ENCODE results near the gene POLR2E. TPM values are rescaled to one million over a fixed set of nuclear protein-coding genes. Genes with fewer than 3 reads are reported as not detected.

POLR2E gene
- total RNA-seq, 1 experiment from 2014 or later: 261 TPM

GRCh38 chr19:1084024-1084868 is 10.9 kb downstream of the POLR2E start:
- no peaks in the 10 kb centered on the region for H3K79me2 ChIP-seq (ENCODE audit: insufficient read depth, low read length)
- H2BK5ac ChIP-seq (ENCODE audit: insufficient read length, low read length): no peak overlapping the region
- Mint-ChIP-seq H3K27me3 (ENCODE audit: low read depth) (peaks cover 1% of the 10 kb centered on the region), H3K4me1 (peaks cover 3 to 9% of the 10 kb centered on the region in 2 experiments; a peak in 2 of 4 replicates), H3K36me3 (ENCODE audit: insufficient read depth in 1 of 3, low read depth in 3 of 3) (peaks cover 14 to 46% (median 43%) of the 10 kb centered on the region in 3 experiments; a peak in 6 of 7 replicates), H3K9me3 (no peaks in the 10 kb centered on the region), H3K27ac (no peak overlapping the region), H3K4me3 (peak overlapping the region in 1 of 2 experiments; percentile 73; a peak in 2 of 5 replicates)
- H3K23ac ChIP-seq (ENCODE audit: insufficient read length, low read depth, low read length): no peak overlapping the region
- H2BK12ac ChIP-seq (ENCODE audit: insufficient read length, low read depth, low read length): no peak overlapping the region
- DNase-seq: no peak
- H3K4me2 ChIP-seq (ENCODE audit: insufficient read depth, insufficient read length, low read length): no peak overlapping the region
- H2AK5ac ChIP-seq (ENCODE audit: insufficient read length, low read length): no peak overlapping the region
- no peak overlapping the region for H2BK15ac ChIP-seq (ENCODE audit: low read depth, low read length)
- no peaks in the 10 kb centered on the region for H4K20me1 ChIP-seq (ENCODE audit: control insufficient read depth, insufficient read depth, insufficient read length)
- no peak overlapping the region for H3K9ac ChIP-seq (ENCODE audit: extremely low read depth, insufficient read length, low read length)
- H3T11ph ChIP-seq (ENCODE audit: low read length): no peak overlapping the region
- no peak overlapping the region for H4K91ac ChIP-seq (ENCODE audit: insufficient read length, low read depth, low read length)
- no peak overlapping the region for H2BK20ac ChIP-seq (ENCODE audit: low read depth, low read length, poor library complexity, severe bottlenecking)
- H3K23me2 ChIP-seq (ENCODE audit: insufficient read length, low read depth, low read length, poor library complexity, severe bottlenecking): no peaks in the 10 kb centered on the region
- no peak overlapping the region for H4K5ac ChIP-seq (ENCODE audit: insufficient read length, low read depth, low read length)
- H3K4ac ChIP-seq (ENCODE audit: low read depth, low read length): no peak overlapping the region
- WGBS (ENCODE audit: extremely low coverage, insufficient read length, low lambda C conversion rate): no CpG with 5 or more reads among the region's 43 CpGs
- H3K14ac ChIP-seq (ENCODE audit: insufficient read depth, low read length): no peak overlapping the region
- no peak for TF ChIP-seq CTCF (conservative IDR thresholded peaks at IDR 0.05)
- no peaks in the 10 kb centered on the region for H3K79me1 ChIP-seq (ENCODE audit: insufficient read depth, low read depth, low read length, poor library complexity, severe bottlenecking)
- H3K9me3 ChIP-seq (ENCODE audit: control insufficient read depth, low read depth, low read length): no peaks in the 10 kb centered on the region
- H3K27ac ChIP-seq (ENCODE audit: insufficient read length, low read depth, low read length): no peak overlapping the region
- no peak overlapping the region for H2BK120ac ChIP-seq (ENCODE audit: low read depth, low read length, poor library complexity, severe bottlenecking)
- no peak overlapping the region for H3K18ac ChIP-seq (ENCODE audit: insufficient read length, low read depth, low read length)
- no peak overlapping the region for H2AFZ ChIP-seq (ENCODE audit: low read length)
- H3K56ac ChIP-seq (ENCODE audit: insufficient read length, low read depth, low read length): no peak overlapping the region
- H3K4me1 ChIP-seq (ENCODE audit: insufficient read depth, low read length): no peaks in the 10 kb centered on the region
- no peaks in the 10 kb centered on the region for H3K27me3 ChIP-seq (ENCODE audit: insufficient read depth, low read length)
- H4K8ac ChIP-seq (replicated peaks; ENCODE audit: insufficient read length, low read depth, low read length): no peak overlapping the region
